PFSK-1 (cell line): ENCODE data around the gene BMP8B.

Experiments used
- FOXP2 ChIP-seq: optimal IDR thresholded peaks from 2 replicates; pipeline ENCODE3; 2011; ENCODE audit warnings: borderline replicate concordance, control low read depth, inconsistent platforms; ENCODE audit not compliant: insufficient read depth; ENCODE audit errors: extremely low read length, extremely low read depth
- POLR2AphosphoS5 ChIP-seq: IDR thresholded peaks from 2 replicates; pipeline ENCODE4 v1.6.1; 2012; ENCODE audit warnings: low read depth, mild to moderate bottlenecking, control low read depth, low read length, moderate library complexity
- SIN3A ChIP-seq: IDR thresholded peaks from 2 replicates; pipeline ENCODE4 v1.6.1; 2012; ENCODE audit warnings: mild to moderate bottlenecking, low read length, moderate library complexity, borderline replicate concordance; ENCODE audit not compliant: insufficient read depth
- TAF1 ChIP-seq: IDR thresholded peaks from 2 replicates; pipeline ENCODE4 v1.6.1; 2012; ENCODE audit warnings: low read length, control low read depth, borderline replicate concordance; ENCODE audit not compliant: insufficient read depth
- TF ChIP-seq, protein P1 (sequence below), 2 experiments: IDR thresholded peaks; 2 replicates each; pipeline versions ENCODE4 v1.6.1 to v1.8.0; 2011 to 2012; ENCODE audit warnings: low read depth in 2 of 2, low read length in 2 of 2, control low read depth in 1 of 2, inconsistent platforms in 1 of 2, mild to moderate bottlenecking in 1 of 2, moderate library complexity in 1 of 2; ENCODE audit not compliant: insufficient read depth in 1 of 2

BMP8B gene

GRCh38 chr1:39818482-39818881, 29.8 kb upstream of the BMP8B start:
- no peak for TF ChIP-seq FOXP2
- TF ChIP-seq SIN3A = no peak
- no peak for TF ChIP-seq TAF1
- no peak for TF ChIP-seq POLR2AphosphoS5
- TF ChIP-seq, protein P1, sequence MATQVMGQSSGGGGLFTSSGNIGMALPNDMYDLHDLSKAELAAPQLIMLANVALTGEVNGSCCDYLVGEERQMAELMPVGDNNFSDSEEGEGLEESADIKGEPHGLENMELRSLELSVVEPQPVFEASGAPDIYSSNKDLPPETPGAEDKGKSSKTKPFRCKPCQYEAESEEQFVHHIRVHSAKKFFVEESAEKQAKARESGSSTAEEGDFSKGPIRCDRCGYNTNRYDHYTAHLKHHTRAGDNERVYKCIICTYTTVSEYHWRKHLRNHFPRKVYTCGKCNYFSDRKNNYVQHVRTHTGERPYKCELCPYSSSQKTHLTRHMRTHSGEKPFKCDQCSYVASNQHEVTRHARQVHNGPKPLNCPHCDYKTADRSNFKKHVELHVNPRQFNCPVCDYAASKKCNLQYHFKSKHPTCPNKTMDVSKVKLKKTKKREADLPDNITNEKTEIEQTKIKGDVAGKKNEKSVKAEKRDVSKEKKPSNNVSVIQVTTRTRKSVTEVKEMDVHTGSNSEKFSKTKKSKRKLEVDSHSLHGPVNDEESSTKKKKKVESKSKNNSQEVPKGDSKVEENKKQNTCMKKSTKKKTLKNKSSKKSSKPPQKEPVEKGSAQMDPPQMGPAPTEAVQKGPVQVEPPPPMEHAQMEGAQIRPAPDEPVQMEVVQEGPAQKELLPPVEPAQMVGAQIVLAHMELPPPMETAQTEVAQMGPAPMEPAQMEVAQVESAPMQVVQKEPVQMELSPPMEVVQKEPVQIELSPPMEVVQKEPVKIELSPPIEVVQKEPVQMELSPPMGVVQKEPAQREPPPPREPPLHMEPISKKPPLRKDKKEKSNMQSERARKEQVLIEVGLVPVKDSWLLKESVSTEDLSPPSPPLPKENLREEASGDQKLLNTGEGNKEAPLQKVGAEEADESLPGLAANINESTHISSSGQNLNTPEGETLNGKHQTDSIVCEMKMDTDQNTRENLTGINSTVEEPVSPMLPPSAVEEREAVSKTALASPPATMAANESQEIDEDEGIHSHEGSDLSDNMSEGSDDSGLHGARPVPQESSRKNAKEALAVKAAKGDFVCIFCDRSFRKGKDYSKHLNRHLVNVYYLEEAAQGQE (IDR thresholded peaks at IDR 0.05; ENCODE audit: insufficient read depth in 1 of 2, low read depth in 2 of 2, low read length in 2 of 2) = no peak

DNA sequence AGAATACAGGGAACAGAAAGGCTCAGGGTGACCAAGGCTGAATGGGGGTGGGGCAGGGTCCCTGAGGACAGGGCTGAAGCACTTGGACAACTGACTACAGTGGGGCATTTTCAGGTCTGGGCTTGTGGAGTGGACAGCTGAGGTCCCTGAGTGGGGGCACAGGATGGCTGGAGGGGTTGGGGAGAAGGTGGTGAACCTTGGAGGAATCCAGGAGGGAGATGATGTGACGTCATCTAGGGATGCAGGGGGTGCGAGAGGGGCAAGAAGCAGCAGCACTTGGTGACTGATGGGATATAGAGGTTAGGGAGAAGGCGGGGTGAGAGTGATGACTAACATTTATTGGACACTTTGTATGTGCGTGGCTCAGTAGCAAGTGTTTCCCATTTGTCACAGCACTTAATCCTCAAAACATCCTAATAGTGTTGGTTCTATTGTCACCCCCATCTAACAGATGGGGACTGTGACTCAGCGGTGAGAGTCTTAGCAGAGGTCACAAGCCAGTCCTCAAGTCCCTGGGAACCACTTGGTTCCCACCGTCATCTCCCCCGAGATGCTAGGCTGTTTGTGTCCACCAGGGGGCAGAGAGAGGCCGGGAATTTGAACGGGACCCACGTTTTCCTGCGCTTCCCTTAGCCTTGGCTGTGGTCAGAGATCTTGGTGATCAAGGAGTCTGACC, 27.9 kb upstream of the BMP8B start:
- TF ChIP-seq SIN3A (no peak), FOXP2 (no peak), POLR2AphosphoS5 (no peak), TAF1 (no peak)
- TF ChIP-seq, protein P1 (IDR thresholded peaks at IDR 0.05; ENCODE audit: insufficient read depth in 1 of 2, low read depth in 2 of 2, low read length in 2 of 2) = no peak

- TF ChIP-seq, protein P1 (IDR thresholded peaks at IDR 0.05; ENCODE audit: insufficient read depth in 1 of 2, low read depth in 2 of 2, low read length in 2 of 2) = no peak
- TF ChIP-seq SIN3A = no peak
- no peak for TF ChIP-seq POLR2AphosphoS5
- TF ChIP-seq FOXP2 = no peak
- TF ChIP-seq TAF1 = no peak
These were observed 24.2 kb upstream of the BMP8B start for GRCh38 chr1:39812913-39813312.

DNA sequence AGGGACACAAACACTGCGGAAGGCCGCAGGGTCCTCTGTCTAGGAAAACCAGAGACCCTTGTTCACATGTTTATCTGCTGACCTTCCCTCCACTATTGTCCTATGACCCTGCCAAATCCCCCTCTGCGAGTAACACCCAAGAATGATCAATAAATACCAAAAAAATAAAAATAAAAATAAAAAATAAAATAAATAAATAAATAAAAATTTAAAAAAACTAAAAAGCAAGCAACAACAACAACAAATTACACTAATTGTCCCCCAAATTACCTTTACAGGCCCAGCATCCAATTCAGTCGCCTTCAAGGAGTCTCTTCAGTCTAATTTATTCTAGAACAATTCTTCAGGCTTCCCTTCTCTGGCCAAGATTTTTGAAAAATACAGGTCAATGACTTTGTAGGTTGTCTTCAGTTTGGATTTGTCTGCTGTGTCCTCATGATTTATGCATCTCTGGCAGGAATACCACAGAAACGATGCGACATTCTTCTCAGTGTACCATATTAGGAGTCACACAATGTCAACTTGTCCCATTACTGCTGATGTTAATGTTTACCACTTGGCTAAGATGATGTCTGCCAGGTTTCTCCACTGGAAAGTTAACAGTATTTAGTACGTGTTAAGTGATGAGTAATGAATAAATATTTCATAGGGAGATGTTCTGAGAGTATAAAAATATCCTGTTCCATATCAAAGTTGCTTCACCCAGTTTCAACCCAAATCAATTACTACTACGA, 20.3 kb upstream of the BMP8B start:
- TF ChIP-seq SIN3A (no peak), TAF1 (no peak), POLR2AphosphoS5 (no peak), FOXP2 (no peak)
- TF ChIP-seq, protein P1 (IDR thresholded peaks at IDR 0.05; ENCODE audit: insufficient read depth in 1 of 2, low read depth in 2 of 2, low read length in 2 of 2) = no peak
